Osteocyte (in vitro differentiated cells): ENCODE data around the gene HEXB. TPM values are rescaled to one million over a fixed set of nuclear protein-coding genes. Genes with fewer than 3 reads are reported as not detected.

Experiments
- DNase-seq: peaks from one replicate; pipeline ENCODE4 v3.0.0; 2021; ENCODE audit warnings: mixed read lengths; ENCODE audit not compliant: unreplicated experiment; ENCODE audit errors: extremely low spot score
- H3K27ac Mint-ChIP-seq: one replicate; pipeline ENCODE4 v1.8.0; 2021; ENCODE audit warnings: mild to moderate bottlenecking, mixed read lengths; ENCODE audit not compliant: unreplicated experiment
- H3K27me3 Mint-ChIP-seq: one replicate; pipeline ENCODE4 v1.8.0; 2021; ENCODE audit warnings: mixed read lengths; ENCODE audit not compliant: unreplicated experiment
- H3K36me3 Mint-ChIP-seq: one replicate; pipeline ENCODE4 v1.8.0; 2021; ENCODE audit warnings: mixed read lengths; ENCODE audit not compliant: unreplicated experiment
- H3K4me1 Mint-ChIP-seq: one replicate; pipeline ENCODE4 v1.8.0; 2021; ENCODE audit warnings: mixed read lengths; ENCODE audit not compliant: unreplicated experiment
- H3K4me3 Mint-ChIP-seq: one replicate; pipeline ENCODE4 v1.8.0; 2021; ENCODE audit warnings: mild to moderate bottlenecking, moderate library complexity, mixed read lengths; ENCODE audit not compliant: unreplicated experiment
- H3K9me3 Mint-ChIP-seq: one replicate; pipeline ENCODE4 v1.8.0; 2021; ENCODE audit warnings: mixed read lengths; ENCODE audit not compliant: unreplicated experiment
- total RNA-seq: library from RNA; stranded (reverse); gene quantifications from 2 replicates; pipeline ENCODE4 v1.2.1, GENCODE V29; 2021
- TF ChIP-seq, protein P1 (sequence below): fragments of 200-600 bp; sonication (generic); IDR thresholded peaks from 2 replicates; pipeline ENCODE4 v1.5.0; 2021; ENCODE audit warnings: antibody characterized with exemption, mild to moderate bottlenecking, moderate library complexity

The HEXB gene
- total RNA-seq, 1 donor from 2014 or later: 153 TPM

DNA sequence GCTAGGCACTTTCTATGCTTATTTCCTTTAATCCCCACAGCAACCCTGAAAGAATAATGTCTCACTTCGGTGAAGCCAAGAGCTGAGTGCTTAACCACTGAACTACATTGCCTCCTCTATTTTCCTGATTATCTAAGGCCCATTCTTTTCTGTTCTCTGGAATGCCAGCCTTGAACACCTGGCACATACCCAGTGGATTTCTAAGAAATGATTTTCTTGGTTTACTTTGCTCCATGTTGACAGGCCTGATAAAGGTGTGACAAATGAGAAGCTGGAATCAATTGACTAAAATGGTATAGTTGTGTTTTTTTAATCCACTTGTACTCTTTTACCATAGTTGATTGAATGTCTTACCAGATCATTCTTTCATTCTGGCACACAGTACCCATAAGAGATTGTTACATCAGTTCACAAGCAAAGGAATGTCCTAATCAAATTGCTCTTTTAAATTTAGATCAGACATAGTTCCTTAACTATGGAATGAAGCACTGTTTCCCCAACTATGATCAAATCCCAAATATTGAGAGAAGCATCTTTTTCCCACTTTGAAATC, 35.5 kb upstream of the HEXB start:
- Mint-ChIP-seq H3K4me3 (no peak overlapping the region), H3K4me1 (peaks cover 18% of the 10 kb centered on the region), H3K27ac (no peak overlapping the region), H3K27me3 (no peaks in the 10 kb centered on the region), H3K9me3 (no peaks in the 10 kb centered on the region), H3K36me3 (no peaks in the 10 kb centered on the region)
- TF ChIP-seq, protein P1, sequence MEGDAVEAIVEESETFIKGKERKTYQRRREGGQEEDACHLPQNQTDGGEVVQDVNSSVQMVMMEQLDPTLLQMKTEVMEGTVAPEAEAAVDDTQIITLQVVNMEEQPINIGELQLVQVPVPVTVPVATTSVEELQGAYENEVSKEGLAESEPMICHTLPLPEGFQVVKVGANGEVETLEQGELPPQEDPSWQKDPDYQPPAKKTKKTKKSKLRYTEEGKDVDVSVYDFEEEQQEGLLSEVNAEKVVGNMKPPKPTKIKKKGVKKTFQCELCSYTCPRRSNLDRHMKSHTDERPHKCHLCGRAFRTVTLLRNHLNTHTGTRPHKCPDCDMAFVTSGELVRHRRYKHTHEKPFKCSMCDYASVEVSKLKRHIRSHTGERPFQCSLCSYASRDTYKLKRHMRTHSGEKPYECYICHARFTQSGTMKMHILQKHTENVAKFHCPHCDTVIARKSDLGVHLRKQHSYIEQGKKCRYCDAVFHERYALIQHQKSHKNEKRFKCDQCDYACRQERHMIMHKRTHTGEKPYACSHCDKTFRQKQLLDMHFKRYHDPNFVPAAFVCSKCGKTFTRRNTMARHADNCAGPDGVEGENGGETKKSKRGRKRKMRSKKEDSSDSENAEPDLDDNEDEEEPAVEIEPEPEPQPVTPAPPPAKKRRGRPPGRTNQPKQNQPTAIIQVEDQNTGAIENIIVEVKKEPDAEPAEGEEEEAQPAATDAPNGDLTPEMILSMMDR: no peak
- no peak for DNase-seq

DNA sequence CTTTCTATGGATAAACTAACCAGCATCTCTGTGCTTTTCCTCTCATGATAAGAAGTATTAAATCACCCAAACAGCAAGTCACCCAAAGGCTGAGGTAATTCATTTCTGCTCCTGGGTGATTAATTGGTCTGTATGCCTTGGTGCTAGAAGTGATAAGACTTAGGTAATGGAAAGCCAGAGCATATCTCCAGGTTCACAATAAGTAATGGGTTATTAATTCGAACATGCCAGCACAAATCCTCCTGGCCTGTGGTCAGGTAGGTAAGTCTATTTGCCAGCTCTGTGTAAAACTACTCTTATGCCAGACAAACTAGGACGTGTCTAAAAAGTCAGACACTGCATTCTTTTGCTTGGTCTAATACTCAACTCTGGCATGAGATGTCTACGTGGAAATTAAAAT, 33.3 kb upstream of the HEXB start:
- H3K4me3 Mint-ChIP-seq: no peak overlapping the region
- peaks cover 17% of the 10 kb centered on the region for H3K4me1 Mint-ChIP-seq
- DNase-seq: no peak
- no peak overlapping the region for H3K27ac Mint-ChIP-seq
- H3K36me3 Mint-ChIP-seq: no peaks in the 10 kb centered on the region
- H3K27me3 Mint-ChIP-seq: no peaks in the 10 kb centered on the region
- no peaks in the 10 kb centered on the region for H3K9me3 Mint-ChIP-seq
- TF ChIP-seq, protein P1: no peak

DNA sequence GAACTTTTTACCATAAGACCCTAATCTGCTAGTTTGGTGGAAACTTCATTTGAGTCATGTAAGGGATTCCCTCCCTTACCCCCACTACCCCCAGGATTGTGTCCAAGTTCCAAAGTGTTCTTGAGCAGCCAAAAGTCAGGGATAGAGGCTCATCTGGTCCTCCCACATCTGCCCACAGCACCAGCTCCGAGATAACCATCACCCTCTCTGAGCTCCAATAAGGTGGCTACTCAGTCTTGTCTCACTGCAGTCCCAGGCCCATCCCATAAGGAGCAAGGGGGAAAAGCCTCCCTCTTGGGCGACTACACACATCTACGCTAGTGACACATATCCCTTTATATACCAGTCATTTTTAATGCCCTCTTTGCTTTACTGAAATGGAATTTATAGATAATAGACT, 32.5 kb upstream of the HEXB start:
- Mint-ChIP-seq H3K36me3 (no peaks in the 10 kb centered on the region), H3K9me3 (no peaks in the 10 kb centered on the region), H3K4me1 (peaks cover 10% of the 10 kb centered on the region), H3K4me3 (no peak overlapping the region), H3K27me3 (no peaks in the 10 kb centered on the region), H3K27ac (no peak overlapping the region)
- no peak for DNase-seq
- TF ChIP-seq, protein P1: no peak

DNA sequence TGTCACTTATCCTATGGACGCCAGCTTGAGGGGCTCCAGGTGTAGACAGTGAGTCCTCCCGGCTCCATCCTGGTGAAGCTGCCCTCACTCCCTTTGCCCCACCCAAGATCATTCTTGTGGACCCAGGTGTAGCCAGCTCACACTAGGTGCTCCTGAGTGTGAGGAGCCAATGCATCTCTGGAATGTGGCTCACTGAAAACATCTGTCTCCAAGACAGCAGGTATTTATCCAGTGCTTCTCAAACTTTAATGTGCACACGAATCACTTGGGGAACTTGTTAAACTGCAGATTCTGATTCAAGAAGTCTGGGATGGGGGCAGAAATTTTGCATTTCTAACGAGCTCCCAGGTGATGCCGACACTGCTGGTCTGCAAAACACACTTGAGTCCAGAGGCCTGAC, 31.0 kb upstream of the HEXB start:
- Mint-ChIP-seq H3K36me3 (no peaks in the 10 kb centered on the region), H3K27me3 (no peaks in the 10 kb centered on the region), H3K9me3 (no peaks in the 10 kb centered on the region), H3K27ac (no peak overlapping the region), H3K4me1 (peaks cover 2% of the 10 kb centered on the region), H3K4me3 (no peak overlapping the region)
- no peak for DNase-seq
- TF ChIP-seq, protein P1: no peak

DNA sequence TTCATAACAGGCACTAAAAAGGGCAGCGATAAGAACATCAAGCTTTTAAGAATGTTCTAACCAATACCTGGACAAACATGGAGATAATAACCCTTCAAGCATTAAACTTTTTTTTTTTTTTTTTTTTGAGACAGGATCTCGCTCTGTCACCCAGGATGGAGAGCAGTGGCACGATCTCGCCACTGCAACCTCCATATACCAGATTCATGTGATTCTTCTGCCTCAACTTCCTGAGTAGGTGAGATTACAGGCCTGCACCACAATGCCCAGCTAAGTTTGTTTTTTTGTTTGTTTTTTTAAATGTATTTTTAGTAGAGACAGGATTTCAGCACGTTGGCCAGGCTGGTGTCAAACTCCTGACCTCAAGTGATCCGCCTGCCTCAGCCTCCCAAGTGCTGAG, 29.8 kb upstream of the HEXB start:
- TF ChIP-seq, protein P1: no peak
- Mint-ChIP-seq H3K4me3 (no peak overlapping the region), H3K27me3 (no peaks in the 10 kb centered on the region), H3K4me1 (no peaks in the 10 kb centered on the region), H3K9me3 (no peaks in the 10 kb centered on the region), H3K36me3 (no peaks in the 10 kb centered on the region), H3K27ac (no peak overlapping the region)
- no peak for DNase-seq
